ENCODE measurements around the gene RAB6A.
"Not testable (repeated sequence)": the region's sequence is repeated elsewhere in the genome, so short reads cannot be mapped to it uniquely, and the experiment has no call there.

The RAB6A gene

DNA sequence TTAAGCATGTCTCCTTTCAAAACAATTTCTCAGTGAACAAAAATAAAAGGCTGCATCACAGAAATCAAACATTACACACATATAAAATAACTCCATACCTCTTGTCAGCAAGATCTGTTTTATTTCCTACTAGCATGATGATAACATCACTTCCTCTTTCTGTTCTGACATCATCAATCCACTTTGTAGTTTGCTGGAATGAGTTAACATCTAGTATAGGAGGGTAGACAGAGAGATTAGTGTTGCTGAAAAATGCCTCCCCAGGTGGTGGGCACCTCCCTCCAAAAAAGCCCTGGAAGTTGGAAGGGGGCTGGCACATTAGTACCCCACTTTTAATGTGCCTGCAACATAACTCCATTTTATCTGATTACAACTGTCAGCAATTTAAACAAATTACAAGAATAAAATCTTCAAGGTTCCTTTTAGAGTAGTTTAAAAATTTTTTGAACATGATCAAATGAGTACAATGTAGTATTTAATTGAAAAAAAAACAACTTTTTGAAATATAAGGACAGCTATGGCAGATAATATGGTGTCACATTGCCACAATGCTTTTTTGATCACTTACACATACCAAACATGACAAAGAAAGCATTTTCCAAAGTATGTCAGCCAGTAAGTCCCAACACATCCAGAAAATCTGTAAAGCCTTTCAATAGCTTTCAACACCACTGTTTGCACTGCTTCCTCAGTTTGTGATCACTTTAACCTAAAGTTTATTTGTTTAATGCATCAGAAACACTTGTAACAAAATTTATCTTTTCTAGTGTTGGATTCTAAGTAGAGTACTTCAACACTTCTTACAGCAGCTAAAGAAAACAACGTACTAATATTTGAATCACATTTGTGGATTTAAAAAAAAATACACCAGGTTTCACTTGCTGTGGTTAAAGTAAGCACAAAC lies 44.5 kb downstream of the RAB6A start:
- DNase-seq: no peak

DNA sequence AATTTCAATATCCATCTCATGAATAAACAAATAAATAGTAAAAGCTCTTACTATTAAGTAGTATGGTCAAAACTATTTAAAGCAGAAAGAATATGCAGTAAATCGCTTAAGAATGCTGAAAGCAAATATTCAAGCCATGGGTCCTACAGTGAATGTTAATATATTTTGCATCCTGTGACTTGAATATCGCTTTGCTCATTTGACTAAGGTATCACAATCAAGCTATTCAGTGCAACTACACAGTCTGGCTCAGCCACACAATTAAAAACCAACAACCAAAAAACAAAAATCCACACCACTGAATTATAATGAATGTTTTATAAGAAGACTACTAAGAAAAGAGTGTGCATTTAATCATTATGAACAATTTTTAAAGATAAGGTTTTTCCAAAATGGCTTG lies 45.3 kb downstream of the RAB6A start:
- DNase-seq: no peak

DNA sequence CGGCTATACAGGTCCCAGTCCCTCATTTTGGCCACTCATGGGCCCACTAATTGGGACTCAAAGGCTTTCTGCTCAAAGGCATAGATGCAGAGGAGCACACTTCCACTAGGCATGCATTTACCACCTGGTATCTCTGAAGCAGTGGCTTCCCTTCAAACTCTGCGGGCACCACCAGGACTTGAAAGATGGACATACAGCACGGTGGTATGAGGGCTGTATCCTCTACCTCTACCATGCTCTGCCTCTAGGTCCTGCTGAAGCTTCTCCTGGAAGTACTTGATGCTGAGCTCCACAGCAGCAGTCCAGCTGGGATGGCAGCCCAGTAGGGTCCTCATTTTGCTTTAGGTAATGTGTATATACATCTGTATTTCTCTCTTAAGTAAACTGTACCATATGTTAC lies 49.9 kb downstream of the RAB6A start:
- DNase-seq: no peak

DNA sequence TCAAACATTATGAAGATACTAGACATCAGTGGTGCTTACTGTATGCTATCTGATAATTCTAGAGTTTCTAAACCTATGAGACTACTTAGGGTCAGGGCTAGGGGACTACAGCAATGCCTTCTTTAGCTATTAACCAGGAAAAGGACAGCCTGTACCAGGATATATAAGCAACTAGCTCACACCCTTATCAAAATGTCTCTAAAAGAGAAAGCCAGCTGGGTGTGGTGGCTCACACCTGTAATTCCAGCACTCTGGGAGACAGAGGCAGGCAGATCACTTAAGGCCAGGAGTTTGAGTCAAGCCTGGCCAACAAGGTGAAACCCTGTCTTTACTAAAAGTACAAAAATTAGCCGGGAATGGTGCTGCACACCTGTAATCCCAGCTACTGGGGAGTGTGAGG lies 55.8 kb downstream of the RAB6A start:
- DNase-seq: no peak

DNA sequence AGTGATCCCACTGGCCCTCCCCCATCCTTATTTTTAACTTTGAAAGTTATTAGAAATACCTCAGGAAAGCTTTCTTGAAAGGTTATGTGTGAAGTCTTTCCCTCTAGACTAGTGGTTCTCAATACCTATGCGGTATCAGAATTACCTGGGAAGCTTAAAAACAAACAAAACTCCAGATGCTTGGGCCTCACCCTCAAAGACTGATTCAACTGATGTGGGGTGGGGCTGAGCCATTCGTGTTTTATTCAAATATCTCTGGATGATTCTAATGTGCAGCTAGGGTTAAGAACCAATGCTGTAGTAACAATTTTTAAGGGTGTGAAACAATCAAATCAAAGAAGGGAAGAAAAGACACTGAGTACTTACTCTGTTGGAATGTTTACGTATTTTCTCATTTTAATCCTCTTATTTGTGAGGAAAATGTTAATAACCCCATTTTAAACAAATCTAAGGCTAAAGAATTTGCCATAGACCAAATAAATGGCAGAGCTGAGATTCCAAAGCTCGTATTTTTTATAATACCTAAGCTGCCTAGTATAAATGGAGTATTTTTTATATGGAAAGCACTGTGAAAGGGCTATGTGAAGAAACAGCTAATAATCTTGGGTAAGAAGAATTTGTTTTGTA lies 66.9 kb downstream of the RAB6A start:
- no peak for DNase-seq

DNA sequence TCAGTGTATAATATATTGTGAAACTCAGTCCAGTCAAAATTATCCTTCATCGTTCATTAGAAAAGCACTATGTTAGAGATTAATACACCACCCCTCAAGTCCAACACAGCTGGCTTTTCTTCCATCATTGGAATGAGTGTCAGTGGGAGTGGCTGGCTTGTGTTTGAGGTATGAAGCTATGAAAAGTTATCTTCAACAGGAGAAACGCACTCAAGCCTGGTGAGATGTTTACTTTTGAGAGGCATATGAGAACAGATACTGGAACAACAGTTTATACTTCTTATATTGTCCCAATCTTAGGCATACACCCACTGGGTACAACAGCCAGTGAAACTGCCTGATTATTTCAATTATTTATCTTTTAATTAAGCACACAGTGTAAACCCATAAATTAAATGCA lies 80.2 kb downstream of the RAB6A start:
- DNase-seq: no peak

DNA sequence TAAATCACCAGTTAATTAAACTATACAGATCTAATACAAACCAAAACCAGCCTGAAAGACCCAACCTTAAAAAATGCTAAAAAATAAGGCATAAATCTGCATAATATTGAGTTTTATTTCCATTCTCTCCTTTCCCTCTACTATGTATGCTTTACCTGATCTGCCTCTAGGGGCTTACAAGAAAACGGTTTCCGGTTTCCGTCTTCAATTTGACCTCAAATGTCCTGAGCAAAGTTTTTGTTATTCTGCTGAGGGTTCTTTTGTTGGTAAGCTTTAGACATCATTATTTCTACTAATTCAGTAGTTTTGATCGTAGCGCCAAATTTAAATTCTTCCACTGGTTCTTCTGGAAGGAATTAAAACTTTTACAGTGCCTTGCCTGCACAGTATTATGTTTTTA lies 84.3 kb downstream of the RAB6A start:
- DNase-seq: not testable (repeated sequence)

DNA sequence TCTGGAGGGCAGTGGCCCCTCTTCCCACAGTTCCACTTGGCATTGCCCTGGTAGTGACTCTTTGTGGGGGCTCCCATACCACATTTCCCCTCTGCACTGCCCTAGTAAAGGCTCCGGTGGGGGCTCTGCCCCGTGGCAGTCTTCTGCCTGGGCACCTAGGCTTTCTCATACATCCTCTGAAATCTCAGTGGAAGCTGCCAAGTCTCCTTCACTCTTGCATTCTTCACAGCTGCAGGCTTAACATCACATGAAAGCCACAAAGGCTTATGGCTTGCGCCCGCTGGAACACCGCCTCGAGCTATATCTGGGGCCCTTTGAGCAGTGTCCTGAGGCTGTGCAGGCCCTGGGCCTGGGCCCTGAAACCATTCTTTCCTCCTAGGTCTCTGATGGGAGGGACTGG lies 89.2 kb downstream of the RAB6A start:
- DNase-seq: no peak

DNA sequence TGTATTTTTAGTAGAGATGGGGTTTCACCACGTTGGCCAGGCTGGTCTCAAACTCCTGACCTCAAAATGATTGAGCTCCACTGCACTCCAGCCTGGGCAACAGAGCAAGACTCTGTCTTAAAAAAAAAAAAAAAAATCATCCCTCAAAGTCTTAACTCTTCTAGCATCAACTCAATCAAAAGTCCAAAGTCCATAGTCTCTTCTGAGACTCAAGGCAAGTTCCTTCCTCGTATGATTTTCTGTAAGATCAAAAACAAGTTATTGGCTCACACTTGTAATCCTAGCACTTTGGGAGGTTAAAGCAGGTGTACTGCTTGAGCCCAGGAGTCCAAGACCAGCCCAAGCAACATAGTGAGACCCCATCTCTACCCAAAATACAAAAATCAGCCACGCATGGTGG lies 90.1 kb downstream of the RAB6A start:
- no peak for DNase-seq

DNA sequence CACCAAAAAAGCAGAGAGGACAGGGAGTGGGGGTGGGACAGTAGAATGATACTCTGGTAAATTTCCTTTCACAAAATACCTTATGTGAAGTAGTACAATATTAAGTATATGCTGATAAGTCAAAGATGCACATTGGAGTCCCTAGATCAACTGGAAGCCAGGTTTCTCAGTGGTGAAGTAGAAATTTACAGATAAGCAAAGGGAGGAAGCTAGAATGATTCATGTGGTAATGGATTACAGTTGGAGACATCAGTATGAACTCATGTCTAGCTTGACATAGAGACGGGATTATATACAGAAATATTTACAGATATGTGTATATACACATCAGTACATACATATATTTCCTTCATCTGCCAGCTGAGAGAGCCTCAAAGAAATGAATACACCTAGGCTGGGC lies 93.0 kb downstream of the RAB6A start:
- no peak for DNase-seq

DNA sequence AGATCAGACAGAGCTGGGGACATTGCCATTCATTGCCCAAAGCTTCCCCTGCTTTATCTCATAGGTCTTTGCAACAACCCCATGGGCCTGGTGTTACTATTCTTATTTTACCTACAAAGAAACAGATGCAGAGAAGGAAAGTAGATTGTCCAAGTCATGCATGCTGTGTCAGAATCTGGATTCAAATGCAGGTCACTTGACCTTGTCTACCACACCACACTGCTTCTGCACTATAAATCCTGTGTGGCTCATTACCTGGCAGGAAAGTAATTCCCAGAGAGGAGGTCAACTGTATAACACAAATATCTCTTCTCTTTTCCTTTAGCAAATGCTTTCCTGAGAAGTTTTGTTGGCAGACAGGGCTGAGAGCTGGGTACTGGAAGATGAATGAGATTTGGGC lies 96.0 kb downstream of the RAB6A start:
- DNase-seq: no peak

DNA sequence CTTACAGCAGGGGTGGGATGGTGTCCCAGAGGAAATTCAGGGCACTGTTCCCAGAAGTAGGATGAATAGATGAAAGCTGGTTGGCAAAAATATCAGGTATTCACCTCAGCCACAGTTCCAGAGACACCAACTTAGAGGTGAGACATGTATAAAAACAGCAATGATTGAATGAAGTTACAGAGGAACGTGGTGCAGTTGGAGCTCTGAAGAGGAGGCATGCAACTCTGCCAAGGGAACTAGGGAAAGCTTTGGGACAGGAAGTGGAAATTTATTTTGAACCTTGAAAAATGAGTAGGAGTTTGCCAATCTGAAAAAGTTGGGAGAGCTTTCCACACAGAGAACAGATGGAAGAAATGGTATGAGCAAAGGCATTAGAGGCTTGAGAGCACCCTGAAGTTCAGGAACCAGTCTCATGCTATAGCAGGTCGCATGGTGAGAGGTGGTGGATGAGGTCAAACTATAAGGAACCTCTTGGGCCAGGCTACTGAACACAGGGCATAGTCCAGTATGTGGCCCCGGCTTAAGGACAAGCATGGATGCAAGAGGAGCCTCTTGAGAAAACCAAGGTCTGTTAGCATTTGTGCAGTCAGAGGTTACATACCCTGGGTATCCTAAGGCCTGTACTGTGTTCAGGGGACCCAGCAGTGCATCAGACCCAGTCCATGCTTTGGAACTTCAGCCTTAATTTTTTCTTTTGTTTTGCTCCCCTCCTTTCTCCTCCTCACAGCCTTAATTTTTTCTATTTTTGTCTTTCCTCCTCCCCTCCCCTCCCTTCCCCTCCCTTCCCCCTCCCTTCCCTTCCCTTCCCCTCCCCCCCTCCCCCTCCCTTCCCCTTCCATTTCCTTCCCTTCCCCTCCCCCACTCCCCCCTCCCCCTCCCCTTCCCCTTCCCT lies 97.0 kb downstream of the RAB6A start:
- no peak for DNase-seq

DNA sequence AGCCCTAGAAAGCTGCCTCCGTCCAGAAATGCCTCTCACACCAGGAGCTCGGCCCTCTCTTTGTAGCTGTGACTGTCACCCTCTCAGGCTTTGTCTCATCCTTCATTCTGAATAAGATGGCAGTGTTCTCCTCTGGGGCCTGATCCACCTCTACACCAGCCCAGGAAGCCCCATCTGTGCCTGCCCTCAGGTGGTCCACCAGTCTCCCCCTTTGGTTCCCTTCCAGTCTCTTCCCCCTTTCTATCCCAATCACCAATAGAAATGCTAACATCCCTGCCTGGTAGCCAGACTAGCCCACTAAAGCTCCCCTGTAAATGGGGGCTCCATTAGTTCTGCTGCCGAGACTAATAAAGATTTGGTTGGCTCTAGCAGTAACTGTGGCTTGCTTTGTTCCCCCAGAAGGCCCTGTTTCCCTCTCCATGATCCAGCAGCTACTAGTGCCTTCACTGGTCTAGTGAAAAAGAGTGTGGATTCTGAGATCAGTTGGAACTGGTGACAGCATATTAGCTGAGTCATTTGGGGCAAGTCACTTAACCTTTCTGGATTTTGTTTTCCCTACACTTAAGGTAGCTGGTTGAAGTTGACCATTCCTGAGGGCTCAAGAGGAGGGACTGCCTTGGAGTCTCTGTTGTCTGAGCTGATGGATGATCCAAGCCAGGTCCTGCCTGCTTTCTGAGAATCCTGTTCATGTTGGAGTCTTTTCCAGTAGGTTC lies 98.3 kb downstream of the RAB6A start:
- DNase-seq: no peak

DNA sequence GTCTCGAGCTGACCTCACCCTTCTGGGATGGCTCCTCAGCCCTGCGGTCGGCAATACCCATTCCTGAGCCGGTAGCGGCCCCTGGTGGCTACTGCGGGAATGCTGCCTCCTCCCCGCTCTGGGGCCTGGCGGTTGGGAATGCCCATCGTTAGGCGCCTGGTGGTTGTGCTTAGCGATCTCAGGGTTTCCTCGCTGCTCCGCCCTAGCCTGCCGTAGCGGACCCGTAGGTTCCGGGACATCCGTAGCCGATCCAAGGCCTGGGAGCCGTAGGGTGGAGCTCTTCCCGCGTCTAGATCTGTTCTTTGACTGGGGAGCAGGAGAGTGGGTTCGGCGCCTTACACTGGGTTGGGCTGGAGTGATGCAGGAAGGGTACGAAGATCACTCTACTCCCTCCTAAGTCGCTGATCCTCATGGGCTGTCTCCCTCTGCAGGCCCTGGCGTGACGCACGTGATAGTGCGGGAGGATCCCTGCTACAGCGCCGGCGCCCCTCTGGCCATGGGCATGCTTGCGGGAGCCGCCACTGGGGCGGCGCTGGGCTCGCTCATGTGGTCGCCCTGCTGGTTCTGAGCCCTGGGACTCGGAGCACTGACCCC lies 99.7 kb downstream of the RAB6A start:
- peak; percentile 68 for DNase-seq

DNA sequence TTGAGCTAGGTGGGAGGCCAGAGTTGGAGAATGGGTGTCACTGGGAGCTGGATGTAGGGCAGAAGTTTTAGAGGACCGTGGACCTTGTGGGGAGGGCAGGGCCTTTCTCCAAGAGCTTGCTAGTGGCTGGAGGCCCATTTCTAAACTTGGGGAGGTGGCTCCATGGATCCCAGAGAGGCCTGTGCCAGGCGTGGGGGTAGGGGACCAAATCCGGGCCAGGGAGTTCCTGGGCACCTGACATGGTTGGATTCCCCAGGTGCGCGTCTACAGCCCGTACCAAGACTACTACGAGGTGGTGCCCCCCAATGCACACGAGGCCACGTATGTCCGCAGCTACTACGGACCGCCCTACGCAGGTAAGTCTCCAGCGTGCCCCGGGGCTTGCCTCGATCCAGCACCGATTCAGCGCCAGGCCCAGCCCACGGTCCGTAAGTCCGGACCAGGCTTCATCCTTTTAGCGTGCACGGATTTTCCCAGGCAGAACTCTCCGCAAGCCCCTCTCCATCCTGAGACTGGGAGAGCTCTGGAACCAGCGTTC lies 100.3 kb downstream of the RAB6A start:
- DNase-seq: no peak

DNA sequence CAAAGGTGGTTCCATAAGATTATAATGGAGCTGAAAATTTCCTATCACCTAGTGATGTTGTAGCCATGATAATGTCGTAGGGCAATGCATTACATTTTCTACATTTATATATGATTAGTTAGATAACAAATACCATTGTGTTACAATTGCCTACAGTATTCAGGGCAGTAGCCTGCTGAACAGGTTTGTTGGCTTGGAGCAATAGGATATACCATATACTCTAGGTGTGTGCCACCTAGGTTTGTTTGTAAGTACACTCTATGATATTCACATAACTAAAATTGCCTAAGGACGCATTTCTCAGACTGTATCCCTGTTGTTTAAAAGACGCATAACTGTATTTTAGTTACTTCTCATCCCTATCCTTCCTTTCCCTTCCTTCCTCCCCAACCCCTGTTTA lies 100.9 kb downstream of the RAB6A start:
- no peak for DNase-seq

DNA sequence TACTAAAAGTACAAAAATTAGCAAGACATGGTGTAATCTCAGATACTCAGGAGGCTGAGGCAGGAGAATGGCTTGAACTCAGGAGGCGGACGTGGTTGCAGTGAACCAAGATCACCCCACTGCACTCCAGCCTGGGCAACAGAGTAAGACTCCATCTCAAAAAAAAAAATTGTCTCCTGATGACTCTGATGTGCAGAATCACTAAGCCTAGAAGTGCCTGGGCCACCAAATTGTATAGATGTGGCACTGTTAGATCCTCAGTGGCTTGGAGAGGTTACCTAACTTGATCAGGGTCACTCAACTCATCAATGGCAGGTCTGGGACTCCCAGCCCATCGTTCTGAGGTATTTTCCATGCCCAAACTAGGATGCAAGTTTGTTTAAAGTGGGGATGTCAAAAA lies 103.9 kb downstream of the RAB6A start:
- DNase-seq: no peak

DNA sequence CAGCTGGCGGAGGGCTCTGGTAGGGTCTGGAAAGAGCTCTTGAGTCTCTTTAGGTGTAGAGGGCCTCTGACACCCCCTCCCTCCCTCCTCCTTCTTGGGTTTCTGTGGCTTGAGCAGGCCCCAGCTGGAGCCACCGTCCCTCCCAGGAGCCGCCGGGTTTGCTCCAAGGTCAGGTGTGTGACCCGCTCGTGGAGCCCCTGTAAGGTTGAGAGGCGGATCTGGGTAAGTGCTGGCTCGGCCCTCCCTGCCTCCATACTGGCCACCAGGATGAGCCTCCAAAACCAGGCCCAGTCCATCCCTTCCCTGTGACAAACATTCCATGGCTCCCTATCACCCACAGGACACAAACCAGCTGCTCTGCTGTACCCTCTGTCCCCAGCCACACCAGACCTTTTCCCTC lies 105.2 kb downstream of the RAB6A start:
- no peak for DNase-seq

DNA sequence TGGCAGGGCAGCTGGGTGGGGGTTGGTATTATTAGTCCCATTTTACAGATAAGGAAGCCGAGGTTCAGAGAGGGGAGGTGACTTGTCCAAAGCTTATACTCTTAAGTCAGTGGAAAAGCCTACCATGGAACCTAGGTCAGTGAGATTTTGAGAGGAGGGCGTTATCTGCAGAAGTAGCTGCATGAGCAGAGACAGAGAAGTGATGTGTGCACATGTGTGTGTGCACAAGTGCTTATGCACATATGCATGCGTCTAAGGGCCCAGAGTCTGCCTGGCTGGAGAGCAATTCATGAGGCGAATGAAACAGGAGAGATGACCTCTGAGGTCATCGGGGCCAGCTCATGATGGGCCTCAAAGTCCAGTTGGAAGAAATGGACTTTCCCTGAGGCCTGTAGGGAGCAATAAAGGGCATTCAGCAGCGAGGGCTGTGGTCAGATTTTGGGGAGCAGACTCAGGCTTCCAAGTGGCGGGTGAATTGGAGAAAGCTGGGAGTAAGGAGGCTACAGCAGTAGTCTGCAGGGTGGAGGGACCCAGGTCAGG lies 106.3 kb downstream of the RAB6A start:
- DNase-seq: no peak

DNA sequence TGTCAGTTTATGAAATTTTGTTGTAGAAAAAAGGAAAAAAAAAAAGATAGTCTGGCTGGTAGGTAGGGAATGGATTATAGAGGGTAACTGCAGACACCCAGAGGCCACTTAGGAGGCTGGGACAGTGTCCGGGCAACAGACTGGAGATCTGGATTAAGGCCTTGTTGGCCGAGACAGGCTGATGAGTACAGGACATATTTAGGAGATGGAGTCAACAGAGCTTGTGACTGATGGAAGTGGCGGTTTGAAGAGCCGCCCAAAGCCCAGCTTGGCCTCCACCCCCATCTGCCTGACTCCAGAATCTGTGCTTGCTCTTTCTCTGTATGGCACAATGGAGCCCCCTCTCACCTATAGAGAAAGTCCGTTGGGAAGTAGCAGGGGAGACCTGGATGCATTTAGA lies 106.9 kb downstream of the RAB6A start:
- no peak for DNase-seq

DNA sequence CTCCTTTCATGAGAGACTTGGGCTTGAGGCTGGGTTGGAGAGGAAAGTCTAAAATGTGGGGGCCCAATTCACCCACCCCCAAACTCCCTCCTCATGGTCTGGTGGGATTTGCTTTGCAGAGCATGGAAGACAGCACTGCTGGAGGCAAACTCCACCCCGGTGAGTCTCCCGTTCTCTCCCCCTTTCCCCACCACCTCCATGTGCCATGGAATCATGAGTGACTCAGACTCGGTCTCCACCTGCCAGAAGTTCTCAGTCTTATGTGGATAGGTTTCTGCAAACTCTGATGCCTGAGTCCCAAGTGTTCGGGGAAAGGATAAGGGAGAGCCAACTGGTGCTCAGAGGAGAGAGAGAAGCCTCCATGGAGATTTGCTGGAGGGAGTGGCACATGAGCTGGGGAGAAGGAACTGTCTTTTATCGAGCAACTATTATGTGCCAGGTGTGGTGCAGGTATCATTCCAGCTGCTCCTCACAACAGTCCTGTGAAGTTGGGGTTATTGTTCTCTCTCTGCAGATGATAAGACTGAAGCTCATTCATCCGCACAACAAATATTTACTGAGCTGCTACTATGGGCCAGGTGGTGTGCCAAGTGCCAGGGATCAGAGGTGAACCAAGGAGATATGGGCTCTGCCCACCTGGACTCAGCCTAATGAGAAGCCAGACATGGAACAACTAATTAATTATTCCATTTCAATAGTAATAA lies 107.9 kb downstream of the RAB6A start:
- no peak for DNase-seq
